GDM1 (cell line): ENCODE results near the gene LYPLA2.

Experiments used
- DNase-seq: peaks from one replicate; lab custom pipeline; 2025; lab: John Stamatoyannopoulos, UW

LYPLA2 gene

DNA sequence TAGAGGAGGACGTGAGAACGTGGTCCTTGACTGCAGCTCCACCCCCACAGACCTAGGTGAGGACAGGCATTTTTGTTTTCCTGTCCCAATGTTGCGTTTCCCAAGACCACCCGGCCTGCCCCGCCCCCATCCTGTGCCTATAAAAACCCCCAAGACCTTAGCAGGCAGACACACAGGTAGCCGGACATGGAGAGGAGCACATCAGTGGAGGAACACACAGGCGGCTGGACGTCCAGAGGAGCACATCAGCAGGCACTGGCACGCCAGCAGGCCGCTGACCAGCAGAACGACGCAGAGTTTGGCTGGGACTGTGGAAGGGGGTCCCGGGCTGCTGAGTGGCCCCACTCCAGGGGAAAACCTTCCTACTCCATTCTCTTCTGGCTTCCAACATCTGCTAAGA is 47.0 kb downstream of the LYPLA2 start:
- DNase-seq: no peak

- DNase-seq: peak; percentile 33
Measured at GRCh38 chr1:23838401-23838866, 47.5 kb downstream of the LYPLA2 start.

- no peak for DNase-seq
Measured at GRCh38 chr1:23843644-23844043, 52.7 kb downstream of the LYPLA2 start.
